AG04450 (cell line): Measurements from ENCODE around the gene LIPC. TPM values are rescaled to one million over a fixed set of nuclear protein-coding genes. Genes with fewer than 3 reads are reported as not detected.

ENCODE experiments used
- CTCF ChIA-PET: fragments of 300-600, 350-600 bp; formaldehyde crosslinking; extraction: SDS; loops from one replicate; lab custom pipeline; 2022; ENCODE audit warnings: antibody characterized with exemption, inconsistent platforms; lab: Charles Lee
- POLR2A ChIA-PET: fragments of 350-600 bp; formaldehyde crosslinking; extraction: SDS; loops from one replicate; lab custom pipeline; 2021; ENCODE audit warnings: antibody characterized with exemption, inconsistent platforms; lab: Yijun Ruan, JAX
- DNase-seq: peaks from one replicate; pipeline ENCODE4 v3.0.0-alpha.2; 2011; ENCODE audit warnings: low read depth, low spot score
- H3K27ac ChIP-seq: one replicate; pipeline ENCODE4 v1.5.1; 2012; ENCODE audit warnings: low read depth, low read length, control low read depth
- H3K27me3 ChIP-seq: one replicate; pipeline ENCODE4 v1.6.0; 2012; ENCODE audit warnings: low read length; ENCODE audit not compliant: control insufficient read depth, insufficient read depth
- H3K4me3 ChIP-seq: 2 replicates; pipeline ENCODE4 v1.5.1; 2011; ENCODE audit warnings: mild to moderate bottlenecking, low read depth, low read length, control low read depth
- H3K9me3 ChIP-seq: 2 replicates; pipeline ENCODE4 v1.5.1; 2012; ENCODE audit warnings: low read length; ENCODE audit not compliant: control insufficient read depth, insufficient read depth
- polyA plus RNA-seq: library from polyadenylated mRNA; depleted of rRNA; stranded (reverse); fragments of >200 nt; gene quantifications from 2 replicates; pipeline ENCODE4 v1.2.3, GENCODE V29; 2011
- TF ChIP-seq, protein P1 (sequence below): IDR thresholded peaks from 2 replicates; pipeline ENCODE4 v1.5.1; 2011; ENCODE audit warnings: low read depth, low read length, control low read depth, inconsistent platforms

LIPC gene
- polyA plus RNA-seq, 1 experiment: 0.82 TPM

DNA sequence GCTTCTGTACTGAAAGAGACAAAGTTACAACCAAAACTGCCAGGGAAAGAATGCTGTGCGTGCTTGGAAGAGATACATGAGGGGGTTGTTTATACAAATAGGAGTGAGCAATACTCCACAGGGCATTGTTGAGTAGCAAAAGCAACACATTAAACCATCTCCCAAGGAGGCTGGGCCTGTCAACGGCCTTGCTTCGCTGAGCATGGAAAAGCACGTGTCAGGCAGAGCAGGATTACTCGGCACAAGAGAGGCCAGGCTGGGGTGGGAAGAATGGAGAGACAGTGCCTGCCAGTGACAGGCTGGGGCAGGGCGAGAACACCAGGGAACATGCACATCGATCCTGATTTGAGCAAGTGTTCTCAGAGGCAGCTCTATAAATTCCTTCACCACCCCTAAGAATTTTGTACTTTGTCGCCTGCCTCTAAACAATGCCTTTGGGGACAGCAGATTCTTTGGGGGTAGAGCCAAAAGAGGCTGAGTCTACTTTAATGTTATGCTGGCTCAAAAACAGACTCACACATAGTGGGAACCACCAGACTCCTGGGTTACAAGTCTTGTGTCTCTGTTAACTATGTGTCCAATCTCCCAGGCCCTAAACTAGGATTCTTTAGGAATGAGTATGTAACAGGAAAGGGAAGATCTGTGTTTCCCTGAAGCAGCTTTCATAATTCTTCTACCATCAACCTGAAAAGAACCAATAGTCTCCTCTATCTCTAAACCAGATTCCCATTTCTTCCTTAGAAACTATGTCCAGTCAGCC, 67.2 kb downstream of the LIPC start:
- no peaks in the 10 kb centered on the region for H3K9me3 ChIP-seq
- no peak overlapping the region for H3K4me3 ChIP-seq
- no peaks in the 10 kb centered on the region for H3K27me3 ChIP-seq
- POLR2A ChIA-PET: interaction anchor here (0.7 to 1.7 kb wide), 5 partner anchors 8 to 166 kb away, joined by 3 to 5 read pairs (median 3); no protein-coding TSS in a partner anchor
- DNase-seq: peak; percentile 91
- CTCF ChIA-PET: no interaction called here
- H3K27ac ChIP-seq: peak overlapping the region; percentile 78
- TF ChIP-seq, protein P1, sequence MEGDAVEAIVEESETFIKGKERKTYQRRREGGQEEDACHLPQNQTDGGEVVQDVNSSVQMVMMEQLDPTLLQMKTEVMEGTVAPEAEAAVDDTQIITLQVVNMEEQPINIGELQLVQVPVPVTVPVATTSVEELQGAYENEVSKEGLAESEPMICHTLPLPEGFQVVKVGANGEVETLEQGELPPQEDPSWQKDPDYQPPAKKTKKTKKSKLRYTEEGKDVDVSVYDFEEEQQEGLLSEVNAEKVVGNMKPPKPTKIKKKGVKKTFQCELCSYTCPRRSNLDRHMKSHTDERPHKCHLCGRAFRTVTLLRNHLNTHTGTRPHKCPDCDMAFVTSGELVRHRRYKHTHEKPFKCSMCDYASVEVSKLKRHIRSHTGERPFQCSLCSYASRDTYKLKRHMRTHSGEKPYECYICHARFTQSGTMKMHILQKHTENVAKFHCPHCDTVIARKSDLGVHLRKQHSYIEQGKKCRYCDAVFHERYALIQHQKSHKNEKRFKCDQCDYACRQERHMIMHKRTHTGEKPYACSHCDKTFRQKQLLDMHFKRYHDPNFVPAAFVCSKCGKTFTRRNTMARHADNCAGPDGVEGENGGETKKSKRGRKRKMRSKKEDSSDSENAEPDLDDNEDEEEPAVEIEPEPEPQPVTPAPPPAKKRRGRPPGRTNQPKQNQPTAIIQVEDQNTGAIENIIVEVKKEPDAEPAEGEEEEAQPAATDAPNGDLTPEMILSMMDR: no peak

DNA sequence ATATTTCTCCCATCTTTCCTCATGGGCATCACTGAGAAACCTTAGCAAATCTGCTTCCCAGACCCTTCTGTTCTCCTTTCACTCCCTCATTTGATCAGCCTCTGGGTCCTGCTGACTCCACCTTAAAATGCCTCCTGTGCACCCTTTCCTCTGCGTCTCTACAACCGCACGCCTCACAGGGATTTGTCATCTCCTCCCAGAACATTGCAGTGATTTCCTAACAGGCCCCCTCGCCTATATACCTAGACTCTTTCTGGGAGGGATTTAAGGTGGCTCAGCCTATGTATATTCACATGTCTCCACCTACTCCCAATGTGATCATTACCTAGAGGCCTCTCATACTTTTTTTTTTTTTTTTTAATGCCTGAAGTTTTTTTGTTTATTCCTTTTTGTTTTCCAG, 69.2 kb downstream of the LIPC start:
- CTCF ChIA-PET: no interaction called here
- H3K27me3 ChIP-seq: no peaks in the 10 kb centered on the region
- DNase-seq: no peak

DNA sequence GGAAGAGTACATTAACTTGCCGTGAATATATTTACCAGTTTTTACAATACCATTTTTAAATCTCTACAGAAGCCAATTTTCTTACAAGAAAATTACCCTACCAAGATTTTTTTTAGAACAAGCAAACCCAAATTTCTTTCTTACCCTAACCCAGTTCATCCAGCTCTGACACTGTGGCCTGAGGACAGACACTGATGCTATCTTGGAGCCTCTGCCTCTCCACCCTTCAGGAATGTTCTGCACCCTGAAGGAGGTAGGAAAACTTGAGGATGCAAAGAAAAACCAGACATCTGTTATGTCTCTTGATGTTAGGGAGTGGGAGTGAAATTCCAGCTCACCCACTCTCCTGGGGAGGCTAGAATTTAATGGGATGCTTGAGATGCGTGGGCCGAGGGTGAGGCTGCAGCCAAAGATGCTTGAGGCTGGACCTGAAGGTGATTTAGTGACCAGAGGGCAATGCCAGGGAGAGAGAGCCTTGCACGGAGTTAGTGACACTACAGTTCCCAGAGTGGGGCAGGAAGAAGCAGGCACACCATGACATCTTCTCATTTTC, 69.9 kb downstream of the LIPC start:
- DNase-seq: no peak
- ChIA-PET POLR2A (no interaction called here), CTCF (no interaction called here)
- Histone ChIP-seq H3K27ac (no peak overlapping the region), H3K27me3 (no peaks in the 10 kb centered on the region), H3K4me3 (no peak overlapping the region), H3K9me3 (no peaks in the 10 kb centered on the region; the same call in 1 of the 2 replicates)
- TF ChIP-seq, protein P1: no peak

More for the DNA sequence above, 69.2 kb downstream of the LIPC start:
- POLR2A ChIA-PET: no interaction called here
- TF ChIP-seq, protein P1: no peak
- Histone ChIP-seq H3K9me3 (no peaks in the 10 kb centered on the region; the same call in 1 of the 2 replicates), H3K27ac (no peak overlapping the region), H3K4me3 (no peak overlapping the region)

DNA sequence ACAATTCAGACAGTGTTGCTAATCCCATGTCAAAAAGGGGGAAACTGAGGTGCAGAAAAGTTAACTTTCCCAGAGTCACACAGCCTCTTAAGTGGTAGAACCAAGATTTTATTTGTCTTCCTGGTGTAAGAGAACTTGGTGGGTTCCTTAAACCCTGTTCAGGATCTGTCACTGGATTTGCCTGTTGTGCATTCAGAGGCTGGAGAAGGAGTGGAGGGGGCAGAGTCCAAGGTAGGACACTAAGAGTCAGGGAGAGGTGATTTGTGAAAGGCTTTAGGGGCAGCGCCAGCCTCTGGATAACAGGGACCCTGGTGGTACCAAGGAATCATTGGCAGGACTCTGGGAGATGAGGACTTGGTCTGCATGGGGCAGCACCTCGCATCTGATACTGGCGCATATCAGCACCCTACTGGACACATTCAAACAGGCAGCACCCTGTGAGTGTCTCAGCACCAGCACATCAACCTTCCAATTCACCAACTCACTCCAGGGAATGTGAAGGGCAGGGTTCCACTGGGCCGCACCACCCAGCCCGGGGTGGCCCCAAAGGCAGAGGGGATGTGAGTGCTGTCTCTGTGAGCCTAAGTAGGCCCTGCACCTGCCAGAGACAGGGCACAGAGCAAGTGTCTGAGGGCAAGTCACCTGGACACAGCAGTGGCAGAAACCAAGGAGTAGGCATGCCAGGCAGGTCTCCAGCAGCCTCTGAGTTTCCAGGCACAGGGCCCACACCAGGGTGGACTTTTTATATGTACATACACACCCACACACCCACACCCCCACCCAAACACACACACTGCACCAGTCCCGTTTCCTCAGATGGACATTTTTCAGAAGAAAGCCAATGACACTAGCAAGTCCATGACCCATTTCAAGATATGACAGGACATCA, 71.6 kb downstream of the LIPC start:
- H3K27ac ChIP-seq: no peak overlapping the region
- H3K27me3 ChIP-seq: no peaks in the 10 kb centered on the region
- DNase-seq: no peak
- ChIA-PET POLR2A (interaction anchor here (0.6 kb wide), 1 partner anchor 34 kb away, joined by 5 read pairs; no protein-coding TSS in a partner anchor), CTCF (interaction anchor here (1.1 kb wide), 1 partner anchor 234 kb away, joined by 8 read pairs; no protein-coding TSS in a partner anchor)
- H3K9me3 ChIP-seq: no peaks in the 10 kb centered on the region; the same call in 1 of the 2 replicates
- TF ChIP-seq, protein P1: no peak
- no peak overlapping the region for H3K4me3 ChIP-seq
